ENCODE results near the gene MYH7. TPM values are rescaled to one million over a fixed set of nuclear protein-coding genes. Genes with fewer than 3 reads are reported as not detected.

Gene MYH7
- total RNA-seq, 1 donor from 2014 or later = not detected

- H3K36me3 Mint-ChIP-seq (ENCODE audit: unreplicated experiment) = peaks cover 6% of the 10 kb centered on the region
- peaks cover 22% of the 10 kb centered on the region for H3K4me1 Mint-ChIP-seq (ENCODE audit: low read depth, unreplicated experiment)
- TF ChIP-seq CTCF (IDR thresholded peaks at IDR 0.05; ENCODE audit: partially characterized antibody, unreplicated experiment) = no peak
- H3K9me3 Mint-ChIP-seq (ENCODE audit: unreplicated experiment) = peaks cover 22% of the 10 kb centered on the region
- H3K27me3 Mint-ChIP-seq (ENCODE audit: unreplicated experiment) = peaks cover 22% of the 10 kb centered on the region
- peak overlapping the region; percentile 99 for H3K27ac Mint-ChIP-seq (ENCODE audit: unreplicated experiment)
- peak; percentile 77 for DNase-seq
- peak overlapping the region; percentile 92 for H3K4me3 Mint-ChIP-seq (ENCODE audit: unreplicated experiment)
Measured at GRCh38 chr14:23364164-23365035, 71.1 kb downstream of the MYH7 start.

Small RNA genes lying within 50 kb of the gene (microRNA-seq; reads per million reads assigned to microRNA genes)
- gene MIR208A (ENCODE audit: unreplicated experiment) (0.41 reads per million), gene MIR208B (ENCODE audit: unreplicated experiment) (0.41 reads per million)

Other genes starting within 250 kb of the MYH7 start
- gene RNF212B, start 197.7 kb downstream of the MYH7 start, total RNA-seq (ENCODE audit: unreplicated experiment) = not detected
- 12.2 TPM for gene HOMEZ, start 149.5 kb downstream of the MYH7 start, total RNA-seq (ENCODE audit: unreplicated experiment)
- gene PPP1R3E, start 132.8 kb downstream of the MYH7 start, total RNA-seq (ENCODE audit: unreplicated experiment) = 10.8 TPM
- gene BCL2L2, start 128.8 kb downstream of the MYH7 start, total RNA-seq (ENCODE audit: unreplicated experiment) = 32.6 TPM
- 355 TPM for gene PABPN1, start 114.2 kb downstream of the MYH7 start, total RNA-seq (ENCODE audit: unreplicated experiment)
- 70.6 TPM for gene SLC22A17, start 82.8 kb downstream of the MYH7 start, total RNA-seq (ENCODE audit: unreplicated experiment)
- gene EFS, start 70.5 kb downstream of the MYH7 start, total RNA-seq (ENCODE audit: unreplicated experiment) = 90.4 TPM
- gene IL25, start 62.9 kb downstream of the MYH7 start, total RNA-seq (ENCODE audit: unreplicated experiment) = not detected
- gene CMTM5, start 58.6 kb downstream of the MYH7 start, total RNA-seq (ENCODE audit: unreplicated experiment) = not detected
- not detected for gene MYH6, start 27.4 kb downstream of the MYH7 start, total RNA-seq (ENCODE audit: unreplicated experiment)
- gene NGDN, start 34.0 kb upstream of the MYH7 start, total RNA-seq (ENCODE audit: unreplicated experiment) = 46.5 TPM
- gene ZFHX2, start 116.1 kb upstream of the MYH7 start, total RNA-seq (ENCODE audit: unreplicated experiment) = 39.1 TPM
- 19.3 TPM for gene THTPA, start 120.6 kb upstream of the MYH7 start, total RNA-seq (ENCODE audit: unreplicated experiment)
- 105 TPM for gene AP1G2, start 132.1 kb upstream of the MYH7 start, total RNA-seq (ENCODE audit: unreplicated experiment)
- 52.7 TPM for gene JPH4, start 143.1 kb upstream of the MYH7 start, total RNA-seq (ENCODE audit: unreplicated experiment)
- 0.42 TPM for gene DHRS2, start 200.7 kb upstream of the MYH7 start, total RNA-seq (ENCODE audit: unreplicated experiment)

All from glutamatergic neuron (in vitro differentiated cells).